Effector memory CD4-positive, alpha-beta T cell (primary cell): ENCODE data around the gene SUPT7L.
A peak's percentile ranks its signal among the peaks of the same experiment; 100 is the strongest.

Experiments used
- DNase-seq, 3 donors: peaks; one replicate each; pipeline ENCODE4 v3.0.0-alpha.2; 2020
- H3K27ac ChIP-seq: 2 replicates; pipeline ENCODE4 v1.7.0; 2013; ENCODE audit warnings: mild to moderate bottlenecking, low read length, moderate library complexity; ENCODE audit not compliant: insufficient read depth, poor library complexity, severe bottlenecking
- H3K27me3 ChIP-seq: replicated peaks from 2 replicates; pipeline ENCODE4 v1.7.0; 2013; ENCODE audit warnings: mild to moderate bottlenecking, low read length; ENCODE audit not compliant: insufficient read depth, control insufficient read depth, poor library complexity, severe bottlenecking
- H3K36me3 ChIP-seq: 2 replicates; pipeline ENCODE4 v1.7.0; 2013; ENCODE audit warnings: mild to moderate bottlenecking, low read length, moderate library complexity; ENCODE audit not compliant: control insufficient read depth, insufficient read depth
- H3K4me1 ChIP-seq: 2 replicates; pipeline ENCODE4 v1.7.0; 2013; ENCODE audit warnings: low read length, mild to moderate bottlenecking; ENCODE audit not compliant: control insufficient read depth, insufficient read depth, poor library complexity, severe bottlenecking
- H3K4me3 ChIP-seq: 2 replicates; pipeline ENCODE4 v1.7.0; 2013; ENCODE audit warnings: low read length, low read depth, mild to moderate bottlenecking; ENCODE audit not compliant: insufficient read depth, poor library complexity, severe bottlenecking
- H3K9me3 ChIP-seq: 2 replicates; pipeline ENCODE4 v1.7.0; 2013; ENCODE audit warnings: mild to moderate bottlenecking, low read length, moderate library complexity; ENCODE audit not compliant: control insufficient read depth

The SUPT7L gene

GRCh38 chr2:27707462-27708256 lies 44.2 kb upstream of the SUPT7L start:
- H3K4me1 ChIP-seq, result no peaks in the 10 kb centered on the region
- DNase-seq, result no peak
- H3K36me3 ChIP-seq, result no peaks in the 10 kb centered on the region
- no peaks in the 10 kb centered on the region for H3K9me3 ChIP-seq
- no peak overlapping the region for H3K4me3 ChIP-seq
- no peaks in the 10 kb centered on the region for H3K27me3 ChIP-seq
- no peak overlapping the region for H3K27ac ChIP-seq

GRCh38 chr2:27705851-27706622 lies 42.6 kb upstream of the SUPT7L start:
- Histone ChIP-seq H3K36me3 (no peaks in the 10 kb centered on the region), H3K27me3 (no peaks in the 10 kb centered on the region), H3K4me3 (no peak overlapping the region), H3K27ac (no peak overlapping the region), H3K9me3 (no peaks in the 10 kb centered on the region), H3K4me1 (no peaks in the 10 kb centered on the region)
- no peak for DNase-seq

GRCh38 chr2:27704342-27704876 lies 41.0 kb upstream of the SUPT7L start:
- DNase-seq, result no peak
- Histone ChIP-seq H3K4me1 (no peaks in the 10 kb centered on the region), H3K36me3 (no peaks in the 10 kb centered on the region), H3K27me3 (no peaks in the 10 kb centered on the region), H3K4me3 (no peak overlapping the region), H3K9me3 (no peaks in the 10 kb centered on the region), H3K27ac (no peak overlapping the region)

GRCh38 chr2:27703638-27704341 lies 40.4 kb upstream of the SUPT7L start:
- no peak overlapping the region for H3K27ac ChIP-seq
- no peaks in the 10 kb centered on the region for H3K36me3 ChIP-seq
- DNase-seq, result peak; percentile 58 to 72 (median 59)
- H3K27me3 ChIP-seq, result no peaks in the 10 kb centered on the region
- H3K4me1 ChIP-seq, result no peaks in the 10 kb centered on the region
- H3K4me3 ChIP-seq, result no peak overlapping the region
- no peaks in the 10 kb centered on the region for H3K9me3 ChIP-seq

- Histone ChIP-seq H3K27me3 (no peaks in the 10 kb centered on the region), H3K27ac (no peak overlapping the region)
Measured at GRCh38 chr2:27702302-27702701, 38.9 kb upstream of the SUPT7L start.

GRCh38 chr2:27701676-27702075 lies 38.3 kb upstream of the SUPT7L start:
- Histone ChIP-seq H3K27ac (no peak overlapping the region), H3K4me3 (no peak overlapping the region), H3K27me3 (no peaks in the 10 kb centered on the region), H3K36me3 (no peaks in the 10 kb centered on the region), H3K9me3 (no peaks in the 10 kb centered on the region), H3K4me1 (no peaks in the 10 kb centered on the region)
- no peak for DNase-seq

More at GRCh38 chr2:27702302-27702701, 38.9 kb upstream of the SUPT7L start:
- no peaks in the 10 kb centered on the region for H3K9me3 ChIP-seq
- no peak for DNase-seq
- no peaks in the 10 kb centered on the region for H3K4me1 ChIP-seq
- H3K36me3 ChIP-seq, result no peaks in the 10 kb centered on the region
- no peak overlapping the region for H3K4me3 ChIP-seq

- Histone ChIP-seq H3K4me1 (no peaks in the 10 kb centered on the region), H3K36me3 (peaks cover 22% of the 10 kb centered on the region), H3K9me3 (no peaks in the 10 kb centered on the region), H3K4me3 (no peak overlapping the region), H3K27ac (no peak overlapping the region), H3K27me3 (no peaks in the 10 kb centered on the region)
- DNase-seq, result no peak
Measured at GRCh38 chr2:27697660-27698059, 34.2 kb upstream of the SUPT7L start.

- Histone ChIP-seq H3K4me3 (no peak overlapping the region), H3K27ac (no peak overlapping the region), H3K9me3 (no peaks in the 10 kb centered on the region), H3K36me3 (peaks cover 41% of the 10 kb centered on the region), H3K27me3 (no peaks in the 10 kb centered on the region), H3K4me1 (no peaks in the 10 kb centered on the region)
- no peak for DNase-seq
Measured at GRCh38 chr2:27690052-27690451, 26.6 kb upstream of the SUPT7L start.

GRCh38 chr2:27689424-27689823 lies 26.0 kb upstream of the SUPT7L start:
- H3K36me3 ChIP-seq, result peaks cover 41% of the 10 kb centered on the region

More at GRCh38 chr2:27689424-27689823, 26.0 kb upstream of the SUPT7L start:
- Histone ChIP-seq H3K4me1 (no peaks in the 10 kb centered on the region), H3K27ac (no peak overlapping the region), H3K27me3 (no peaks in the 10 kb centered on the region), H3K9me3 (no peaks in the 10 kb centered on the region), H3K4me3 (no peak overlapping the region)
- DNase-seq, result no peak
